ENCODE measurements around the gene PSMG4. TPM values are rescaled to one million over a fixed set of nuclear protein-coding genes. Genes with fewer than 3 reads are reported as not detected.
"Not testable (repeated sequence)": the region's sequence is repeated elsewhere in the genome, so short reads cannot be mapped to it uniquely, and the experiment has no call there.

Gene PSMG4
- total and polyA plus RNA-seq, 8 donors, result 10.6 to 40.5 (median 17.4) TPM

DNA sequence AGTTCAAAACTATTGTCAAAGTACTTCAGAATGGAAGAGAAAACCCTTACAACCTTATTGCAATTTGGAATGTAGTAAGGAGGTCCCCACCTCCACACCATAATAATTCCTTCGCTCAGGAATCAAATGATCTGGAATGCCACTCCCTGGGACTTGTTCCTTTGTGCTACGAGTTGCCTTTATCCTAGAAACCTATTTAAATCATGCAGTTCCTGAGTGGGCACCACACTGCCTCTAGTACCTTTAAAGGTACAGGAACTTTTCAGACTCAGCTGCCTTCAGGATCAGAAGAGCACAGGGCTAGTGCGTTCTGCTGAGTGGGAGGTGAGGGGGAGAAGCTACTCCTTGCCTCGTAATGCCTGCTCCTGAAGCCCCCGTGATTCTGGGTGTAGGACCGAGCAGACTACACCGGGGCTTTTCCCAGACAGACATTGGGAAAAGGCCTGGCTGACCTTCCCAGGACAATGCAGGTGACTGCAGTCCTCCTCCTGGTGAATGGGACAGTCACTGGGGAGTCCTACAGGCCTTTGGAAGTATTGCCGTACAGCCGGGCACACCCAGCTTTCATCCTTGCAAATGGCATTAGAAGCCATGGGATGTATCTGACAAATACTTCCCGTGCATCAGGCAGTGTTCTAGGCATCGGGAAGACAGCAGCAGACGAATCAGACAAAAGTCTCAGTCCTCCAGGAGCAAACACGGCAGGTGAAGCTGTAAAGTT lies 19.5 kb upstream of the PSMG4 start:
- WGBS, 2 donors, result 69 to 73% methylated on average over 13 of the region's 13 CpGs
- no peak for DNase-seq
- H3K36me3 ChIP-seq, result no peaks in the 10 kb centered on the region
- TF ChIP-seq, protein P1, sequence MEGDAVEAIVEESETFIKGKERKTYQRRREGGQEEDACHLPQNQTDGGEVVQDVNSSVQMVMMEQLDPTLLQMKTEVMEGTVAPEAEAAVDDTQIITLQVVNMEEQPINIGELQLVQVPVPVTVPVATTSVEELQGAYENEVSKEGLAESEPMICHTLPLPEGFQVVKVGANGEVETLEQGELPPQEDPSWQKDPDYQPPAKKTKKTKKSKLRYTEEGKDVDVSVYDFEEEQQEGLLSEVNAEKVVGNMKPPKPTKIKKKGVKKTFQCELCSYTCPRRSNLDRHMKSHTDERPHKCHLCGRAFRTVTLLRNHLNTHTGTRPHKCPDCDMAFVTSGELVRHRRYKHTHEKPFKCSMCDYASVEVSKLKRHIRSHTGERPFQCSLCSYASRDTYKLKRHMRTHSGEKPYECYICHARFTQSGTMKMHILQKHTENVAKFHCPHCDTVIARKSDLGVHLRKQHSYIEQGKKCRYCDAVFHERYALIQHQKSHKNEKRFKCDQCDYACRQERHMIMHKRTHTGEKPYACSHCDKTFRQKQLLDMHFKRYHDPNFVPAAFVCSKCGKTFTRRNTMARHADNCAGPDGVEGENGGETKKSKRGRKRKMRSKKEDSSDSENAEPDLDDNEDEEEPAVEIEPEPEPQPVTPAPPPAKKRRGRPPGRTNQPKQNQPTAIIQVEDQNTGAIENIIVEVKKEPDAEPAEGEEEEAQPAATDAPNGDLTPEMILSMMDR (IDR thresholded peaks at IDR 0.05), result no peak
- no peaks in the 10 kb centered on the region for H3K27me3 ChIP-seq
- no peak overlapping the region for H3K4me3 ChIP-seq
- FAIRE-seq, result no peak
- peak in 2 of 4 donors; percentile 49 for ATAC-seq
- H3K9me3 ChIP-seq, result no peaks in the 10 kb centered on the region
- intact Hi-C loops (cut with DNase I), result no loop called here
- H3K27ac ChIP-seq, result no peak overlapping the region
- H3K4me1 ChIP-seq, result no peaks in the 10 kb centered on the region

DNA sequence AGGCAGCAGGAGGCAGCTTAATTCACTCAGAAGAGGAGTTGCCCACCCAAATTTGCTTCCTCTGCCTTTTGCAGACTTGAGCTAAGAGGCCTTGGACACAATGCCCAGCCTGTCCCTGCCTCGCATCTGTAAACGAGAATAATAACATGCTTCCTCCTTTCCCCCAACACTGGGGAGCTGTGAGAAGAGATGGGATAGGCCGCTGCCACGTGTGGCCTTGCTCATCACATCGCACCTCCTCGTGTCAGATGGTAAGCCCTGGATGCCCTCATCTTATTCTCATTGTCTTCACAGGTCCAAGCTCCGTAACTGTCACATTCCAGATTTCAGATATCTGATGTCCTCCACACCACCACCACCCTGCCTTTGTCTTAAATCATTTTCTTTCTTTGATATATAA lies 18.2 kb upstream of the PSMG4 start:
- ATAC-seq (no peak), FAIRE-seq (no peak), DNase-seq (no peak)
- Histone ChIP-seq H3K4me1 (no peaks in the 10 kb centered on the region), H3K27me3 (no peaks in the 10 kb centered on the region), H3K27ac (no peak overlapping the region), H3K36me3 (no peaks in the 10 kb centered on the region), H3K4me3 (no peak overlapping the region), H3K9me3 (no peaks in the 10 kb centered on the region)
- 77 to 78% methylated on average over 7 of the region's 7 CpGs for whole genome bisulfite sequencing, 2 donors
- intact Hi-C loops (cut with DNase I), result no loop called here
- TF ChIP-seq, protein P1 (IDR thresholded peaks at IDR 0.05), result no peak

GRCh38 chr6:3241745-3242144 lies 17.0 kb upstream of the PSMG4 start:
- H3K27ac ChIP-seq; DNase-seq; intact Hi-C loops (cut with DNase I); H3K4me3 ChIP-seq; H3K9me3 ChIP-seq; H3K4me1 ChIP-seq; H3K36me3 ChIP-seq; H3K27me3 ChIP-seq; FAIRE-seq; ATAC-seq: not testable (repeated sequence)
- WGBS, 2 donors, result 88 to 91% methylated on average over 4 of the region's 4 CpGs

- intact Hi-C loops (cut with DNase I), result no loop called here
- Histone ChIP-seq H3K27ac (no peak overlapping the region), H3K4me3 (no peak overlapping the region), H3K4me1 (no peaks in the 10 kb centered on the region), H3K9me3 (no peaks in the 10 kb centered on the region), H3K27me3 (no peaks in the 10 kb centered on the region), H3K36me3 (no peaks in the 10 kb centered on the region)
- DNase-seq (no peak), FAIRE-seq (no peak), ATAC-seq (no peak)
- WGBS, 2 donors, result 89 to 93% methylated on average over 4 of the region's 4 CpGs
- TF ChIP-seq, protein P1 (IDR thresholded peaks at IDR 0.05), result no peak
Measured at GRCh38 chr6:3242768-3243167, 16.0 kb upstream of the PSMG4 start.

DNA sequence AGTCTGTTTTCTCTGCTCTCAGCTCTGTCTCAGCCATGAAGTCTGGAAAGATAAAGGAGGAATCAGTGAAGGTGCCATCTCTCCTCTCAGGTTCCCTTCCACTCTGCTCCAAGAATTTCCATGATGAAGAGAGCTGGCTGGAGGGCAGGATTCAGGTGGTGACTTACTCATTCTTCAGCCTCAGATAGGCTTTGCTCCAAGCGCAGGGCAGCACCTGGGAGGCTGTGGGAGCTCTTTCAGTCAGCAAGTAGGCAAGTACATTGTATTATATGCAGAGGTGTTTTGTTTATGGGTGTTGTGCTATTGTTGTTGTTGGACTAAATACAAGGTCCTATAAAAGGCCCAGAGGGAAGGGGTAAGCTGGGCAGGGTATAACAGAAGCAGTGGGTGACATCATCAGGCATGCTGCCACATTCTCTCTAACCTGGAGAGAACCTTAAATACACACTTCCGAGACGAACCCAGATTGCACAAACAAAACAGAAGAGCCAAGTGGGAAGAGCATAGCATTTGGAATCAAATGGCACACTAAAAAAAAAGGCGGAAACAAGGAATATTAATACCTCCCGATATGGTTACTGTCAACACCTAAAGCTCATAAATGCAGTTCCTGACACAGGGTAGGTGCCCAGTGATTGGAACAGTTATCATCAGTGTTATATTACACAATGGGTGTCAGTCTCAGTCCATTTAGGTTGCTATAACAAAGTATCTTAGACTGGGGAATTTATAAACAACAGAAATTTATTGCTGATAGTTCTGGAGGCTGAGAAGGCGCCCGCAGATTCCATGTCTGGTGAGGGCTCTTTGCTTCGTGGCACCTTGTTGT lies 14.5 kb upstream of the PSMG4 start:
- Histone ChIP-seq H3K27me3 (no peaks in the 10 kb centered on the region), H3K4me1 (no peaks in the 10 kb centered on the region), H3K9me3 (no peaks in the 10 kb centered on the region), H3K4me3 (no peak overlapping the region), H3K36me3 (no peaks in the 10 kb centered on the region), H3K27ac (no peak overlapping the region)
- 69 to 76% methylated on average over 8 of the region's 8 CpGs for WGBS, 2 donors
- intact Hi-C loops (cut with DNase I), result no loop called here
- FAIRE-seq (no peak), DNase-seq (peak in 3 of 6 donors; percentile 37 to 71 (median 48)), ATAC-seq (peak; percentile 16 to 86 (median 50))
- TF ChIP-seq, protein P1 (IDR thresholded peaks at IDR 0.05), result no peak

DNA sequence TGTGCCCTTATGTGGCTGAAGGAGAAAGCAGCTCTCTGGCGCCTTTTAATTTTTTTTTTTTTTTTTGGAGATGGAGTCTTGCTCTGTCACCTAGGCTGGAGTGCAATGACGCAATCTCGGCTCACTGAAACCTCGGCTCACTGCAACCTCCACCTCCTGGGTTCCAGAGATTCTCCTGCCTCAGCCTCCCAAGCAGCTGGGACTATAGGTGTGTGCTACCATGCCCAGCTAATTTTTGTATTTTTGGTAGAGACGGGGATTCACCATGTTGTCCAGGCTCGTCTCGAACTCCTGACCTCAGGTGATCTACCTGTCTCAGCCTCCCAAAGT lies 13.9 kb upstream of the PSMG4 start:
- 97% methylated on average over 7 of the region's 7 CpGs for WGBS, 2 donors

More for the DNA sequence above, 13.9 kb upstream of the PSMG4 start:
- not testable (repeated sequence) for H3K4me1 ChIP-seq, ATAC-seq, DNase-seq, H3K27ac ChIP-seq, H3K27me3 ChIP-seq, H3K36me3 ChIP-seq, FAIRE-seq, H3K9me3 ChIP-seq, H3K4me3 ChIP-seq
- intact Hi-C loops (cut with DNase I), result loop anchor here in 1 of 3 donors (5.0 kb wide), 1 partner anchor 122 kb away; no protein-coding TSS in a partner anchor

All from pancreas (tissue), 10 donors.